ENCODE measurements around the gene GFM2.

The GFM2 gene

GRCh38 chr5:74722271-74722670, 44.6 kb downstream of the GFM2 start:
- no peak for TF ChIP-seq CTCF (IDR thresholded peaks at IDR 0.05)
- TF ChIP-seq ZFX (IDR thresholded peaks at IDR 0.05; ENCODE audit: borderline replicate concordance), result no peak
- no peak overlapping the region for H3K27ac ChIP-seq

DNA sequence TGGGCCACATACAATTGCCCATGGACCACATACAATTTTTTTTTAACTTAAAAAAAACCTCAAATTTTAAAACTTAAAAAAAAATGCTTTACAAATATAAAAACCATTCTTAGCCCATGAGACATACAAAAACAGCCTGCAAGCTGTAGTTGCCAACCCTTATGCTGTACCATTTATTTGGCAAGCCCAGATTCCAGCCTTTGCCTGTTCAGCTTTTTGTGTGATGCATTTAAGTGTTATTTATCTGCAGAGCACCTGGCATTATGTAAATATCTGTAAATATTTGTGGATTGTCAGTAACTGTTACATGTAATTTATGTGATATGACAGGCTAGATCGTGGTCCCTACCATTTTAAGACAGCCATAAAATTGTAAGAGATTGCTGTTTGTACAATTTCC, 49.3 kb downstream of the GFM2 start:
- no peak overlapping the region for H3K27ac ChIP-seq
- TF ChIP-seq CTCF (IDR thresholded peaks at IDR 0.05), result no peak
- no peak for TF ChIP-seq ZFX (IDR thresholded peaks at IDR 0.05; ENCODE audit: borderline replicate concordance)

- TF ChIP-seq ZFX (IDR thresholded peaks at IDR 0.05; ENCODE audit: borderline replicate concordance) (no peak), CTCF (IDR thresholded peaks at IDR 0.05) (no peak)
- no peak overlapping the region for H3K27ac ChIP-seq
Measured at GRCh38 chr5:74693191-74693590, 73.7 kb downstream of the GFM2 start.

GRCh38 chr5:74686962-74687751, 79.8 kb downstream of the GFM2 start:
- TF ChIP-seq CTCF (IDR thresholded peaks at IDR 0.05) (no peak), ZFX (IDR thresholded peaks at IDR 0.05; ENCODE audit: borderline replicate concordance) (no peak)
- no peak overlapping the region for H3K27ac ChIP-seq

DNA sequence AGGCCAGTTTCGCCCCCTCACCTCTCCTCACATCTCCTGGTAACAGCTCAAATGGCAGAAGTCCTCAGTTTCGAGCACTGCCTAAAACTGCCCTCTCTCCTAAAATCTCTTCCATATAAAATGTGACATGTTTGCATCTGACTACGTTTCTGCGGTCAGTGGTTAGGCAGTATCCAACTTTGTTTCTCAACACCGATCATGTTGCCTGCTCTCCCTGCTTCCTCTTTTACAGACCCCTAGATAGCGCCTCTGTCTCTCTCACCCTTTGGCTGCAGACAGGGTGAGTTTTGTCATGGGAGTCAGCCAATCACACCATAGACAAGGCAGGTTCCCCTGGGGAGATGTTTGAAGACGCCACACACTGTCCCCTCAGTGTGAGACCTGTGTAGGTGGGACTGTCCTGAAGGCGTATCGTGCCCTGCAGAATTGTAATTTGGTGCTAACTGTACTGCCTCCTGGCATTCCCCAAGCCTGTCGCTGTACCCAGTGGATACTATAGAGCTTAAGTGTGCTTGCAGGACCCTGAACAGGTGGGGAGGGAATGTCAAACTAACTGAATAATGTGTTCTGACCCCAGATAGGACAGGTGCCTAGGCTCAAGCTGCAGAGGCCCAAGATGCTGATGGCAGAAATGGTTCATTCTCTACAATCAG, 80.8 kb downstream of the GFM2 start:
- TF ChIP-seq CTCF (IDR thresholded peaks at IDR 0.05) (no peak), ZFX (IDR thresholded peaks at IDR 0.05; ENCODE audit: borderline replicate concordance) (no peak)
- H3K27ac ChIP-seq, result no peak overlapping the region

GRCh38 chr5:74684900-74685851, 81.7 kb downstream of the GFM2 start, which contains the start of gene HEXB:
Gene HEXB (plus strand): TSS chr5:74685233. CDS start chr5:74685261, 28 bp downstream.
- TF ChIP-seq CTCF (IDR thresholded peaks at IDR 0.05) (peak; percentile 14; the same call in 1 of the 2 replicates), ZFX (IDR thresholded peaks at IDR 0.05; ENCODE audit: borderline replicate concordance) (no peak)
- peak within 1 kb of the TSS; percentile 58 for H3K27ac ChIP-seq

All from 22Rv1 (cell line).